GM21529 (cell line): ENCODE data around the gene DOCK4.
"Not testable (repeated sequence)": the region's sequence is repeated elsewhere in the genome, so short reads cannot be mapped to it uniquely, and the experiment has no call there.

Experiments used
- ATAC-seq: cut with Tn5 transposase; IDR thresholded peaks from one replicate; pipeline ENCODE4 v1.9.1; 2021; ENCODE audit not compliant: unreplicated experiment

Gene DOCK4

DNA sequence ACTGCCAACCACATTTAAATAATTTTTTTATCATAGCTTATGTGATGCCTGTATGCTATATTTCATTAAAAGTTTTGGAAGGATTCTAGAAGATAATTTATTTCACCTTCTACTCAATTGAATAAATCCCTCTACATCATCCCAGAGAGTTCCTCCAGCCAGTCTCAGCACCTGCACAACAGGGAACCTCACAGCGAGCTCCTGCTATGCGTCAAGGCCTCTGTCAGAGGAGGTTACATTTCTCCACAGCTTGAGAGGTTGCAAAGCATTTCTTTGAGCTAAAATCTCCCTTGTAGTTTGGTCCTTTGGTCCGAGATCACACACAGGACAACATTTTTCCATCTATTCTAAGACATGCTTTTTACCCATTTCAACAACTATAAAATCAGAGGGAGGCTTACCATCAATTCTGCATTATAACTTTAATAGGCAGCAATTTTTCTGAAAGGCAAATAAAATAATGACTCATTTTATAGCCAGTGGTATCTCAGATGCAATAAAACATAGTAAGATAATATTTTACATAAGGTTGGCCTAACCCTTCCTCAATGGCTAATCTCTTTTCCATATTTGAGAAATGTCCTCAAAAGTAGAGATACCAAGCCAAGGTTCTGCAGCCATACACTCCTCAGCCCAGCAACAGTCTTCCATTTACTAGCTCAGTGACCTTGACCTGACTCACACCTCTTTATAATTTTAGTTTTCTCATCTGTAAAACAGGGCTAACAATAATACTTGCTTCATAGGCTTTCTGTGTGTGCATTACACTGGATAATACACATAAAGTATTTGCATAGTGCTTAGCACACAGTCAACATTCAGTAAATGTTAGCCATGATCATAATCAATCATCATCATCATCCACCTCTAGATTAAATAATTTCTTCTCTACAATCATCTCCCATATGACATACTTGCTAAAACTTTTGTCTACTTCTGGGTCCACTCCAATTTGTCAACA, 68.8 kb downstream of the DOCK4 start:
- no peak for ATAC-seq

DNA sequence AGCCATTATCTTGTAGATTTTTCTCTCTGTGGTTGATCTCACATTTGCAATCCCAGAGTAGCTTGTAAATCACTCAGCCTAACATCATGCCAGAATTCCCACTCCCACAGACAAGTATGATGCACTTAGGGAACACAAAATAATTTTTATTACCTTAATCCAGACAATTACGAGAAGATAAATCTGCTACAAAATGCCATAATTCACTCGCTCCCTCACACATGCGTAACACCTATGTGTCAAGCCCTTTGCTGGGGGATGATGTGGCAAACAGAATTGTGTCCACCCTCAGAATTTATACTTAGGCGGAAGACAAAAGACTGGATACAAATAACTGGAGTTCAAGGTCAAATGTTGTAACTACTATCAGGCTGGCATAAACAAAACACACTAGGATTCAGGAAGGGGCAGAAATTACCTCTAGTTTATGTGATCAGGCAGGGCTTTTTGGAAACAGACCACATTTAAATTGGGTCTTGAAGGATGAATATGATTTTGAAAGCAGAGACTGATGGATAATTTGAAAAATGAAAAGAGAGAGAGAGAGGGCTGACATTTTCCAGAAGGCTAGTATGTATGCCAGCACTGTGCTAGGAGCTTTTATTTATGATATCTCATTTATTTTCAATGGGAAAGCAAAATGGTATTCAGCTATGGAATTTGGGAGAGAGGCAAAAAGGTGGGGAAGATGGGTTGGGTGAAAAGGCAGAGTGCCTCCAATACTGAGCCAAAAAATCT, 69.8 kb downstream of the DOCK4 start:
- no peak for ATAC-seq

DNA sequence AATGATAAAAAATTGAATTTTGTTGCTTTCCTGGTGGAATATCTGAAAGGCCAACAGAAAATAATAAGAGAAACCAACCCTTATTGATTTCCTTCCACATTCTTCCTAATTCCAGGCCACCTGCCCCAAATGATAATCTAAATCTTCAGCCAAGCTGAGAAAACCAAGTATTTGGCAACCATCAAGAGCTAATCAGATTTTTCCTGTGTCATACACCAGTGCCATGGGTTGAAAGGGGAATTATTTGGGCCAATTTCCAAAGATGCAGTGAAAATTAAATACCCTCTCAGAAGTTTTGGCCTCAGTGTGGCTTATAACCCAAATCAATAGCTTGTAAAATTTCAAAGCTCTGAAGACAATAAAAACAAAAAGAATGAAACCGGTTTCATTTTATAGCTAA, 70.4 kb downstream of the DOCK4 start:
- ATAC-seq = no peak

DNA sequence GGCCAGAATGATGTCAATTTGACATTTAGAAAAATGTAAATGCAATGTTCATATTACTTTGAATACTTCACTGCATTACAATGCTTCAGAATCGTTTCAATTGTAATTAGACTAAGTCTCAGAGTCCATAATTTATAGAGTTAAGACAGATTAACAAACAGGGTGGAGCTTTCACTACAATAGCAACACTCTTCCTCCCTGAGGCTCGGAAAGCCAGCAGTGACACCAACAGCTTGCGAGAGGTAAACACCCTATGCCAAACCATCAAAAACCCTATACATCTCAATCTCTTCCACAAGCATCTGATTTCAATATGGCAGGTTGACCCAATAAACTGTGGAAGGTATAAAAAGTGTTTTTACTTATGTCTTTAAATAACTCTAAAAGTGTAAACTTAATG, 72.2 kb downstream of the DOCK4 start:
- ATAC-seq = no peak

DNA sequence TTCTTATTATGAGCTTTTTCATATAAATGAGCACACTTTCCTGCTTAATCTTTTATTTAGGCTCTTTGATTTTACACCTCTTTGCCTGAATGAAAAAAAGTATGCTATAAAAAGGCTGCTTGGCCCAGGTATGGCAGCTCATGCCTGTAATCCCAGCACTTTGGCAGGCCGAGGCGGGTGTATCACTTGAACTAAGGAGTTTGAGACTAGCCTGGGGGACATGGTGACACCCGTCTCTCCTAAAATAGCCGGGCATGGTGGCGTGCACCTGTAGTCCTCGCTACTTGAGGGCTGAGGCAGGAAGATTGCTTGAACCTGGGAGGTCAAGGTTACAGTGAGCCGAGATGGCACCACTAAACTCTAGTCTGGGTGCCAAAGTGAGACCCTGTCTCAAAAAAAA, 72.9 kb downstream of the DOCK4 start:
- no peak for ATAC-seq

DNA sequence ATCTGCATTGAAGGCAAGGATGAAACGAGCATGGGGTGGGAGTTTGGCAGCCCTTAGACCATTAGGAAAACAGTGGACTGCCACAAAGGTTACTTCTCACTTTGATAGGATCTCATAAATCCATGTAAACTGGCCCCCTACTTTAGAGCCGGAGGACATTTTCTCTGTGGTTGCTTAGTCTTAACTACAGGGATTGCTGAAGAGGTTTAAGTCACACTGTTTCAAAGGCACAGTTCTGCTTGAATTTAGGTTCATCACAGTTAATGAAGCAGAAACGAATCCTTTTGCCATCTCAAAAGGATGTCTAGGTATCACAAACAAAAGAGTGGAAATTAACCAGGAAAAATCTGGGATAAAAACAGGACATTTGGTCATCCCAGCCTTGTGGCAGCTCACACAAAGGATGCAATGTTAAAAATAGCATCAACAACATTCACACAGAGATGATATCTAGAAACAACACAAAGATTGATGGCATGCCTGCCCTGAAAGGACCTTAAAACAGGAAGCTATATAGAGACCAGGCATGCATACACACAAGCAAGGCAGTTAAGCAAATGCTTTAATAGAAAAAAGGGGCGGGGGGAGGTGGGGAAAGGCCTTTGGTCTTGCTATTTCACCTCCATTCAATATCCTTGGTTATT, 74.0 kb downstream of the DOCK4 start:
- no peak for ATAC-seq

DNA sequence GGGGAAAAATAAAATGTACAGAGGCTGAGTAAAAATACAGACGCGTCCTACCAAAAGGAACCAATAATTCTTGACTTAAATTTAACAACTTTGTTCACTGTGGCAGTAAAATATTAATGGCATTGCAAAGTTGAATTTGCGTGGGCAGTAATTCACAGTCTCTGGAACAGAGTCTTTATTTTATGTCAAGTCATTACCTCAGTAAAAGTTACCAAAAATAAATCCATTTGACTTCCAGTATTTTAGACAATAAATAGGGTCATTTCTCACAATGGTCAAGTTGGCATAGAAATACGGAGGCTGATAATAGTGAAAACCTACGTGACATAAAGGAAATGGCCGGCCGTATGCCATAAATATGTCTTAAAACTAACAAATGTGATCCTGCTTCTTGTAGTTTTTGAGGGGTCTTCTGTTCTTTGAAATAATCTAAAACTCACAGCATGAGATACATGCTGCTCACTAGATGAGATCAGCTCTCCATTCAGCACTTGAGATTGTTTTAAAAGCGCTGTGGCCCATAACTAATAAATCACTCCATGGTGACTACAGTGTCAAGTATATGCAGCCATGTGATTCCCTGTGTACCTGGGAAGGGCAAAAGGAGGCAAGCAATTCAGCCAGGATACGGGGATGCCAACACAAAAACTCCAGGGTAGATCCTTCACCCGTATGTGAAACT, 75.3 kb downstream of the DOCK4 start:
- ATAC-seq = no peak

DNA sequence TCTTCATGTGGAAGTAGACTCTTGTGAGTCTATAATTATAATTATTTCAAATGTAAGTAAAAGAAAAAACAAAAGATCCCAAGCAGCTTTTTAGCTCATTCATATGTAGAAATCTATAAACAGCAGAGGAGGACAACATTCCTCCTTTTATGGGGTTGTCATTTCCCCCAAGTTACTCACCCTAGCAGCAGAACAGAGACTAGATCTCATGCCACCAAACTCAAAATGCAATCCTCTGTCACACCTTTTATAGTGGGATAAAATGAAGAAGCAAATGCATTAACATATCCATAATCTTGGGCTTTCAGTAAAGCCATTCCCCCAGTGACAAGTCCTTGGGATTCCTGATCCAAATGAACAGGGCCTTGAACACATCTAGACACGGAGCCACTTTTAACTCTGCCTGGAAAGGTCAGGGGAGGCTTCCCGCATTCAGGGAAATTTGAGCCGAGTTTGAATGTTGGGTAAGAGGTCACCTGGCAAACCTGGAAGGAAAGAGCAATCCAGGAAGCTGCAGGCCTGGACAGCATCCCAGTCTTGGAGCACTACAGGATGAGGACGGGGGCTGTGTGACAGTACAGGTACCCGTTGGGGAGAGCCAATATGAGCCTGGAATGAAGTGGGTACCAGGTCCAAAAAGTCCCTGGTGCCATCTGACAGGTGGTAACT, 76.4 kb downstream of the DOCK4 start:
- no peak for ATAC-seq

DNA sequence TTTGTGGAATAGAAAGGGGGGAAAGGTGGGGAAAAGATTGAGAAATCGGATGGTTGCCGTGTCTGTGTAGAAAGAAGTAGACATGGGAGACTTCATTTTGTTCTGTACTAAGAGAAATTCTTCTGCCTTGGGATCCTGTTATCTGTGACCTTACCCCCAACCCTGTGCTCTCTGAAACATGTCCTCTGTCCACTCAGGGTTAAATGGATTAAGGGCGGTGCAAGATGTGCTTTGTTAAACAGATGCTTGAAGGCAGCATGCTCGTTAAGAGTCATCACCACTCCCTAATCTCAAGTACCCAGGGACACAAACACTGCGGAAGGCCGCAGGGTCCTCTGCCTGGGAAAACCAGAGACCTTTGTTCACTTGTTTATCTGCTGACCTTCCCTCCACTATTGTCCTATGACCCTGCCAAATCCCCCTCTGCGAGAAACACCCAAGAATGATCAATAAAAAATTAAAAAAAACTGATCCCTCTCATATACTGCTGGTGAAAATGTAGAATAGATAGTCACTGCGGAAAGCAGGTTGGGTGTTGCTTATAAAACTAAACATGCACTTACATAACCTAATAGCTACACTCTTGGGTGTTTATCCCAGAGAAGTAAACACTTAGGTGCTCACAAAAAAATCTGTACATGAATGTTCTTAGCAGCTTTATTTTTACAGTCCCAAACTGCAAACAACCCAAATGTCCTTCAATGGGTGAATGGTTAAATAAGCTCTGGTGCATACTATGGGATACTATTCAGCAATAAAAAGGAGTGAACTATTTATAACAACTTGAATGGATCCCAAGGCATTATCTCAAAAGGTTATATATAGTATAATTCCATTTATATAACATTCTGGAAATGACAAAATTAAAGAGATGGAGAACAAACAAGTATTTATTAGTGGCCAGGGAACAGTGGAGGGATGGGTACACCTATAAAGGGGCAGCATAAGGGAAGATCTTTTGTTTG, 77.5 kb downstream of the DOCK4 start:
- ATAC-seq = not testable (repeated sequence)

DNA sequence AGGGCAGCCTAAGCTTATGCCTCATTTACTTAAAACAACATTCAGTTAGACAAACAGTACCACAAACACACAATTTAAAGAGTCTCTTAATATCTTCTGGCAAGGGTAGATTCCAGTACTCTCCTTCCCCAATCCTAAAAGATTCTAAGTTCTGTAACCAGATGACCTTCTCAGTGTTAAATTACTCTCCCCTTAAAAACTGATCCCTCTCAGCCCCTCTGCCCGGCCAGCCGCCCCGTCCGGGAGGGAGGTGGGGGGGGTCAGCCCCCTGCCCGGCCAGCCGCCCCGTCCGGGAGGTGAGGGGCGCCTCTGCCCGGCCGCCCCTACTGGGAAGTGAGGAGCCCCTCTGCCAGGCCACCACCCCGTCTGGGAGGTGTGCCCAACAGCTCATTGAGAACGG, 78.2 kb downstream of the DOCK4 start:
- not testable (repeated sequence) for ATAC-seq

DNA sequence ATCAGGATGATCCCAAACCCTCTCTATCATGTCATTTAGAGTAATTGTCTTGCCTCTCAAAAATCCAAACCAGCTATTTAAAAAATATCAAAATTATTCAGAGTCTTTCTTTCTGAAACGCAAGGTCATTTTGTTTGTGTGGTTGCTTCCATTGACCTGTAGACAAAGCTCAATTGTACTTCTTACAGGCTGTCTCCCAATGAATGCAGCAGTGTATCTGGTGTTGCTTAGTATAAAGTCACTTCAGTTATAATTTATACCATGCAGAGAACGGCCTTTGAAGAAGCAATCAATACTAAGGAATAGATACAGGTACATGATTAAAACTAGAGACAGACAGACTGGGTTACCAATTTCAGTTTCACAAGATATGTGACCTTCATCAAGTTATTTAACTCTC, 80.9 kb downstream of the DOCK4 start:
- no peak for ATAC-seq

DNA sequence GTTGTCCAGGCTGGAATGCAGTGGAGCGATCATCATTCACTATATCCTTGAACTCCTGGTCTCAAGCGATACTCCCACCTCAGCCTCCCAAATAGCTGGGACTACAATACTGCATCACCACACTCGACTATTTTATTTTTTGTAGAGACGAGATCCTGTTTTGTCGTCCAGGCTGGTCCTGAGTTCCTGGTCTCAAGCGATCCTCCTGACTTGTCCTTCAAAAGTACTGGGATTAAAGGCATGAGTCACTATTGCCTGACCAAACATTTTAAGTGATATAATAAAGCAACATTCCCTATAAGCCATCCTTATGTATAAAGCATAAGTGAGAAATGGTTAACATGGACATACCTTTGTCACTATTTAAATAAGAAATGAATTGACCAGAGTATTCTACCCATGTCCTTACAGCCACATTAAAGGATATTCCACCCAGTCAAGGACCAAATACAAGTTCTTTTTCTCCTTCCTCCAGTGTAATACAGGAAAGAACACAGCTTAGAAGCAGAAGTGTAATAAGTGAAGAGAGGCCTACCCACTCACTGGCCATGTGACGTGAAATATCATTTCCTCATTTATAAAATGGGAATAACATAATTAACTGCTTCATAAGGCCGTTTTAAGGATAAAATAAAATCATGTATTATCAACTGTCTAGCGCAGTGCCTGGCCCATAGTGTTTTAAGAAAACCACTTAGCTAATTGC, 82.0 kb downstream of the DOCK4 start:
- no peak for ATAC-seq

DNA sequence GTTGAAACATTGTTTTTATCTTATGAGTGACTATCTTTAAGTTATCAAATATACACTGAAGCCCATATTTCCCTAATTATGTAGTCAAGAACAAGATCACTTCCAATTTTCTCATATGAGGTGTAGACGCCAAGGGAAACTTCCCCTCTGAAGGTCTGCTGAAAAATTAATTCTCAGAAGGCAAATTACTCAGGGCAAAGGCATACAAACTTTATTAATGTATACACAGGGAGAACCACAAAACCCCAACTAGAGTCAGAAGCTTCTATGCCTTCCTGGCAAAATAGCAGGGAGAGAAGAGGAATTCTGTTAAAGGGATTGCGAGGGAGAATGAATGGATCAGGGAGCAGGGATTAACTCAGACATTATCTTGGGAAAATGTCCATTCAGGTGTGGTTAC, 83.4 kb downstream of the DOCK4 start:
- ATAC-seq = no peak

DNA sequence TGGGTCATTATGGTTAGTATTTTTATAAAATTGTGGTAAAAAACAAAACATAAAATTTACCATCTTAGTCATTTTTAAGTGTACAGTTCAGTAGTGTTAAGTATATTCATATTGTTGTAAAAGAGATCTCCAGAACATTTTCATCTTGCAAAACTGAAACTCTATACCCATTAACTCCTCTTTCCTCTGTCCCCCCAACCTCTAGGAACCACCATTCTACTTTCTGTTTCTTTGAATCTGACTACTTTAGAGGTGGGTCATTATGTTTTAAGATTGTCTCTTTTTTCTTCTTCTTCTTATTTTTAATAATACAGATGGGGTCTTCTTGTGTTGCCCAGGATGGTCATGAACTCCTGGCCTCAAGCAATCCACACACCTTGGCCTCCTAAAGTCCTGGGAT, 84.1 kb downstream of the DOCK4 start:
- no peak for ATAC-seq

DNA sequence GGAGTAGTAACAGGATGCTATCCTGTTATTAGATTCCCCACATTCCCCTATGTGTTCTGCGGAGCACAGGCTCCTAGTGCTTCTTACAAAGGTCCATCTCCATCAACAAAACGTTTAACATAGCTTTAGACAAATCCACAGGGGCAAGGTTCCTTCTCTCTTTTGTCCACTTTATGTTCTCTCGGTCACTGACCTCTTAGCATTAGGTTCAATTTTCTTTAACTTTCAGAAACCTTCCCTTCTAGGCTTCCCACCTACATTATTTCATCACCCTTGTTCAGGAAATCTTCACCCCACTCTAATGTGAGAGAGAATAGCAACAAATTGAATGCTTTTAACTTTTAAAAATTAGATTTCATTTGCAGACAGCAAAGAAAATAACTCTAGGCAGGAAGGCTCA, 84.9 kb downstream of the DOCK4 start:
- no peak for ATAC-seq

DNA sequence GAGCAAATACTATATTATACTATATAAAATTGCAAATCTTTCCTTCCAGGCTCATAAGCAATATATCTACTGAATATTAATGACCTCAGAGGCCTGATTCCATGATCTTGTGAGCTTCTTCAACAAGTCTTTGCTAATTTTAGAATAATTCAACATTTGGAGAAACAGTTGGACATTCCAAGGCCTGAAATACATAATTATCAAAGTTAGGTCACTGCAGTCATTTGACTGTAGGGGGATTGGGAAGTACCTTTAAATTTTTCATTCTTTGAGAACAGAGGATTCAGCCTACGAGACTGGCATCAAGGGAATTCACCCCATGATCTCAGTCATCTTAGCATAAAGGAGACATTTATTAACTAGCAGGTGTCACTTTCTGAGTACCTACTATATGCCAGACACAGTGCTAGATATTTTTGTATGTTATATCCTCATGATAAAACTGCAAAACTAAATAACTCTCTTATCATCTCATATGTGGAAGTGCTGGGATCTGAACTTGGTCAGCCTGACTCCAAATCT, 85.4 kb downstream of the DOCK4 start:
- ATAC-seq = peak; percentile 69

DNA sequence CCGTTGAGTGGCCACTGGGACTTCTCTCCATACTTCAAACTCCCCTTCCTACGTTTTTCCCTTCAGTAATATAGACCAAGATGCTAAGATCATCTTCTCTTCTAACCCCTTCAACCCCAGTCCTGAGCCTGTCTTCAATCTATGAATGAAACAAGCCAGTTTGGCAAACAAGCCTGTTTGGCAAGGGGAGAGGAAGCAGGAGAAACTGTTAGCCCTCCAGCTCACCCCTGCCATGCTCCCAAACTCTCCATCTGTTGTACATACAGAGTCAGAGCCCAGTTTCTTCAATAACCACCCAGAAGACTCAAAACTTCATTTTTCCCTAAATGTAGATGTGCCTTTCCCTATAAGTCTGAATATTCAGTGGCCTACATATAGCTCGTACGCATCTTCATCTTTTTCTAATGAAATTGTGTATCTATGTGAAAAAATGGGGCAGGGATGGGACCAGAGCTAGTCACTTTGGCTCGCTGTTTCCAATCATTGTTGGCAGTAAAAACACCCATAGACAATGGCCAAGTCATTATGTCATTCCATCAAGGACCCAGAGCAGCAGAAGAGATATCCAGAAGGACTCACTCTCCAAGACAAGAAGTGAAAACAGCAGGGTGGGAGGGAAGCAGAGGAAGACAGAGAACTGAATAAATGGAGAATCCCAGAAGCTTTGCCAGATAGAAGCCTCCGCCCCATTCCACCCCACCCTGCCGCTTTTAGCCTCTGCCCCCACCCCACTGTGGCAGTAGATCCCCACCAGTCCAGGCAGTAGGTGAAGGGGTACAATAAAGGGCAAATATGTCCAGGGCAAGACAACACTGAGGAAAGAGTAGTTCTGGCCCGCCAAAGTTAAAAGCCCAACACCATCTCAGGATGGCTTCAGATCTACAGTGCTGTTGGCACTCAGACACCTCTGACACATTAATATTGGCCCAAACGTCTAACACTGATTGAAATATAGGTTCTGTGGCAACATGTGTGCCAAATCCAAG, 87.3 kb downstream of the DOCK4 start:
- ATAC-seq = no peak
